Lower leg skin (tissue), 4 donors: Measurements from ENCODE around the gene MYOF. TPM values are rescaled to one million over a fixed set of nuclear protein-coding genes. Genes with fewer than 3 reads are reported as not detected.

Experiments used
- DNase-seq, 2 donors: peaks; one replicate each; pipeline ENCODE4 v3.0.0-alpha.2; 2019; ENCODE audit warnings: low spot score in 2 of 2
- H3K4me3 ChIP-seq: fragments of 200-600 bp; sonication (generic); 2 replicates; pipeline ENCODE4 v1.5.1; 2017; ENCODE audit warnings: mild to moderate bottlenecking, low read depth; ENCODE audit not compliant: poor library complexity, severe bottlenecking
- POLR2A ChIP-seq, 2 donors: fragments of 450-650 bp; IDR thresholded peaks; one replicate each; pipeline ENCODE4 v1.6.1; 2016 to 2017; ENCODE audit warnings: antibody characterized with exemption in 2 of 2, mild to moderate bottlenecking in 1 of 2, moderate library complexity in 1 of 2
- WGBS, 2 donors: methylation state at CpG; one replicate each; pipeline ENCODE4 v1.1.5; 2018; 5-methylcytosine and 5-hydroxymethylcytosine counted together
- intact Hi-C: fragments of 100-400 bp; cut with DNase I; formaldehyde crosslinking; loops from one replicate; pipeline ENCODE4 v1.15.0; 2023; ENCODE audit warnings: low total_unique reads
- total RNA-seq, 4 donors: library from RNA; depleted of rRNA; stranded (reverse); fragments of >200 nt; gene quantifications; one replicate each; pipeline ENCODE4 v1.1.0, GENCODE V29; 2016
- TF ChIP-seq, protein P1 (sequence below), 3 donors: fragments of 450-650 bp; IDR thresholded peaks; one replicate each; pipeline ENCODE4 v1.5.1; 2016; ENCODE audit warnings: antibody characterized with exemption in 3 of 3, mild to moderate bottlenecking in 3 of 3, moderate library complexity in 2 of 3

MYOF gene
- total RNA-seq, 4 donors from 2014 or later, result 65.5 to 129 (median 90.3) TPM

DNA sequence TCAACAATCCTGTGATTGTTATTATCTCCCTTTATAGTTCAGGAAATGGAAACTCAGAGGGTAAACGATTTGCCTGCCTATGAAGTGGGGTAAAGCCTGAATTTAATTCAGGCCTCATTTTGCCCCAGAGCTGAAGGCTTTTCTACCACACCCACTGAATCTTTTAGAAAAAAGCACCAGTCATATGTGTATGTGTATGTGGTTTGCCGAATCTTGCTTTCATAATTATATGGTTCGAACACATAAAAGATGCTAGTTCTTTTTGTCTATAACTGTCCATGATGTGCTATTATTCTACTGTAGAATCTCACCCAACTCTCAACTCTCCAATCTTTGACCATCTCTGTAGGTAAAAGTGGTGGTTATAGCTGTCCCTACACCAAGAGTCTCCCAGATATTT lies 83.6 kb downstream of the MYOF start:
- intact Hi-C loops, result no loop called here
- no peak for DNase-seq
- H3K4me3 ChIP-seq, result no peak overlapping the region
- TF ChIP-seq, protein P1, sequence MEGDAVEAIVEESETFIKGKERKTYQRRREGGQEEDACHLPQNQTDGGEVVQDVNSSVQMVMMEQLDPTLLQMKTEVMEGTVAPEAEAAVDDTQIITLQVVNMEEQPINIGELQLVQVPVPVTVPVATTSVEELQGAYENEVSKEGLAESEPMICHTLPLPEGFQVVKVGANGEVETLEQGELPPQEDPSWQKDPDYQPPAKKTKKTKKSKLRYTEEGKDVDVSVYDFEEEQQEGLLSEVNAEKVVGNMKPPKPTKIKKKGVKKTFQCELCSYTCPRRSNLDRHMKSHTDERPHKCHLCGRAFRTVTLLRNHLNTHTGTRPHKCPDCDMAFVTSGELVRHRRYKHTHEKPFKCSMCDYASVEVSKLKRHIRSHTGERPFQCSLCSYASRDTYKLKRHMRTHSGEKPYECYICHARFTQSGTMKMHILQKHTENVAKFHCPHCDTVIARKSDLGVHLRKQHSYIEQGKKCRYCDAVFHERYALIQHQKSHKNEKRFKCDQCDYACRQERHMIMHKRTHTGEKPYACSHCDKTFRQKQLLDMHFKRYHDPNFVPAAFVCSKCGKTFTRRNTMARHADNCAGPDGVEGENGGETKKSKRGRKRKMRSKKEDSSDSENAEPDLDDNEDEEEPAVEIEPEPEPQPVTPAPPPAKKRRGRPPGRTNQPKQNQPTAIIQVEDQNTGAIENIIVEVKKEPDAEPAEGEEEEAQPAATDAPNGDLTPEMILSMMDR (IDR thresholded peaks at IDR 0.05), result no peak
- TF ChIP-seq POLR2A (IDR thresholded peaks at IDR 0.05), result no peak
- WGBS, 2 donors, result 57 to 63% methylated on average over 3 of the region's 3 CpGs

DNA sequence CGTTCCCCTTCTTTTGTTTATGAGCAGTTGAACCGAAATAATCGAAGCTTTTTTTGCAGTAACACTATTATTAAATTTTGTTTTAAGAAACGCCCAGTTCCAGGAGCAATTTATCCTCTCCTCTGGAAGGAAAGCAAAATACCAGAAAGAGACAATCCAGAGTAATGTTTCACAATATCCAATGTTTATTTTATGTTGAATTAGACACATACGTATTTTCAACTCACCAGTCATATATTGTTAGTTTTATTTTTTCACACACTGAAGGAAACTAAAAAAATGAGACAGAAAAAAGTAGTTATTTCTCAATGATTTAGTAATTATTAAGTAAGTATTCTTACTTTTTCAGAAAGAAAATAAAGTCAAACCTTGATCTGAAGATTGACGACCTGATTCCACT lies 85.1 kb downstream of the MYOF start:
- TF ChIP-seq, protein P1 (IDR thresholded peaks at IDR 0.05), result no peak
- TF ChIP-seq POLR2A (IDR thresholded peaks at IDR 0.05), result no peak
- intact Hi-C loops, result no loop called here
- 71 to 72% methylated on average over 6 of the region's 6 CpGs for WGBS, 2 donors
- no peak overlapping the region for H3K4me3 ChIP-seq
- DNase-seq, result no peak

DNA sequence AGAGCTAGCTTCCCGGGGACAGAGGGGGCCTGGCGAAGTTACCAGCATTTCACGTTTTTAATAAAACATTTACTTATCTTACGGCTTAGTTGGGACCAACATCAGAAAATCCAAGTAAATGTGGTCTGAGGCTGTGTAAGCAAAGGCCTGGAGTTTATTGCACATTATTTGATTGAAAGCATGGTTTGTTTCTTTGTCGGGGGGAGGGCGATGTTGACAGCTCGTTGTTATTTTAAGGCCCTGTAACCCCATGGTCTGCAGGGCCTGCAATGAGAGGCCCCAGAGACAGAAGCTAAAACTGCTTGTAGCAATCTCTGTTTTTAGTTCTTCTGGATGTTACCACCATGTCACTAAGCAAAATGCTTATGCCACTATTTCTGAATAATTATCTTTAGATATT lies 88.9 kb downstream of the MYOF start:
- intact Hi-C loops, result no loop called here
- 78% methylated on average over 7 of the region's 7 CpGs for WGBS, 2 donors

DNA sequence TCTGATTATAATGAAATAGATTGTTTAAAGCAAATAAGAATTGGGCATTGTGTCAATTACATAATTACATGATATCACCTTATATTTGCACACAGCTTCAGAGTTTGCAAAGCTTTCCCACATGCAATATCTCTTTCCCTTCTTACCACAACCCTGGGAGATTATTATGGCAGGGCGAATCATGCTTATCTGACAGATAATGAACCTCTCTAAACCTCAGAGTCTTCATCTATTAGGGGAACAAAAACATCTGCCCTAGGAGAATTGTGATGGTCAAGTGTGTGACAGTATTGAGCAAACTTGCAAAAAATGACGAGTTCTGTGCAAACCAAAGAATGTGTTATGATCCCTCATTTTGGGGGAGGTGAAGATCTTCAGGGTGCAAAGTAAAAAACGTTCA lies 90.0 kb downstream of the MYOF start:
- intact Hi-C loops, result no loop called here
- no peak overlapping the region for H3K4me3 ChIP-seq
- no peak for TF ChIP-seq POLR2A (IDR thresholded peaks at IDR 0.05)
- TF ChIP-seq, protein P1 (IDR thresholded peaks at IDR 0.05), result no peak
- DNase-seq, result no peak
- 81 to 84% methylated on average over 3 of the region's 3 CpGs for WGBS, 2 donors

More for the DNA sequence above, 88.9 kb downstream of the MYOF start:
- H3K4me3 ChIP-seq, result no peak overlapping the region
- DNase-seq, result no peak
- TF ChIP-seq, protein P1 (IDR thresholded peaks at IDR 0.05), result no peak
- TF ChIP-seq POLR2A (IDR thresholded peaks at IDR 0.05), result no peak

DNA sequence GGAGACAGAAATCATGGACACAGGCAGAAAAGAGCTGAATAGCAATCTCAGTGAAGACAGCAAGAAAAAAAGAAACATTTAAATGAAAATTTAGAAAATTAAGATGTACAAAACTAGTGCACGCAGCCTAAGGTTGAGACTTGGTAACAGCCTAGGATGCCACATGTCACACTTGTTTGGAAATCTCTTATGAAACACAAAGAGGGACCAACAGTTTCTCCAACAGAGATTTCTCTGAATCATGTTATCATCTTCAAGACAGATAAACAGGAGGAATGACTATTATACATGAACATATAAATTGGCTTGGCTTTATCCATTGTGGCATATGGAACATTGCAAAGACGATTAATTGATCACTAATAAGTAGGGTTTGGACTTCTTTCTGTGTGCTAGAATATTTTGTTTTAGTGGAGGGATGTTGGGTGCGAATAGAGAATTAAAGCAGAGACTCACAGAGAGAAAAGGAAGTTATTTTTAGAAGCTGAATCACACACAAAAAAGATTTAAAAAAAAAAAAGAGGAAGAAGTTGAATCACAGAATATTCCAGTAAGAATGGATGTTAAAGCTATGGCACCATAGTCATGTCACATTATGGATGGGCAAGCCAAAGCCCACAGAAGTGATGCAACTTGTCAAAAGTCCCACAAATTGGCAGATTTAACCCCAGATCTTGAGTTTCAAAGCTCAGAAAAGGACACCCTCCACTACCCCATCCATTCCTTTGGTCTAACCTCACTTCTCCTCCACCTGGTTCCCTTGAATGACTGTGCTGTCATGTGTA lies 91.6 kb downstream of the MYOF start:
- TF ChIP-seq, protein P1 (IDR thresholded peaks at IDR 0.05), result no peak
- 83 to 84% methylated on average over 3 of the region's 3 CpGs for WGBS, 2 donors
- H3K4me3 ChIP-seq, result no peak overlapping the region
- no peak for DNase-seq
- intact Hi-C loops, result no loop called here
